Measurements from ENCODE around the gene HOXD12. TPM values are rescaled to one million over a fixed set of nuclear protein-coding genes. Genes with fewer than 3 reads are reported as not detected.

The HOXD12 gene
- polyA plus RNA-seq, 1 donor from 2014 or later = not detected

GRCh38 chr2:176130147-176130956 is 30.8 kb downstream of the HOXD12 start:
- TF ChIP-seq TAF1 (IDR thresholded peaks at IDR 0.05; ENCODE audit: low read depth) = no peak
- peak; percentile 32 for TF ChIP-seq EP300 (conservative IDR thresholded peaks at IDR 0.05; ENCODE audit: poor library complexity, severe bottlenecking)
- TF ChIP-seq REST (IDR thresholded peaks at IDR 0.05; ENCODE audit: borderline replicate concordance) = no peak
- peak; percentile 63 for TF ChIP-seq EZH2 (IDR thresholded peaks at IDR 0.05; ENCODE audit: borderline replicate concordance, insufficient read depth, low read length, poor library complexity, severe bottlenecking)
- TF ChIP-seq CTCF (IDR thresholded peaks at IDR 0.05; ENCODE audit: poor library complexity, severe bottlenecking) = no peak
- TF ChIP-seq SMC3 (conservative IDR thresholded peaks at IDR 0.05; ENCODE audit: poor library complexity) = peak; percentile 55
- TF ChIP-seq POLR2AphosphoS5 (IDR thresholded peaks at IDR 0.05) = no peak
- peak; percentile 46 for TF ChIP-seq MXI1 (conservative IDR thresholded peaks at IDR 0.05; ENCODE audit: poor library complexity, severe bottlenecking)
- peak; percentile 41 for TF ChIP-seq RAD21 (conservative IDR thresholded peaks at IDR 0.05)
- no peaks in the 10 kb centered on the region for H3K36me3 ChIP-seq (ENCODE audit: insufficient read depth, low read length)
- H3K9me2 ChIP-seq (ENCODE audit: insufficient read depth, low read length) = no peaks in the 10 kb centered on the region
- no peak overlapping the region for H3K27ac ChIP-seq (ENCODE audit: low read length)
- no peaks in the 10 kb centered on the region for H3K79me2 ChIP-seq (replicated peaks; ENCODE audit: insufficient read depth, low read length)
- H3F3A ChIP-seq (ENCODE audit: insufficient read depth, low read length, poor library complexity, severe bottlenecking) = no peaks in the 10 kb centered on the region
- peak overlapping the region; percentile 58 for H3K4me3 ChIP-seq (ENCODE audit: low read length)
- no peaks in the 10 kb centered on the region for H3K9me3 ChIP-seq (ENCODE audit: low read length)
- no peaks in the 10 kb centered on the region for H4K20me1 ChIP-seq (ENCODE audit: insufficient read depth)
- H3K4me2 ChIP-seq (ENCODE audit: low read length) = no peak overlapping the region
- H3K9ac ChIP-seq (ENCODE audit: low read length) = no peak overlapping the region
- H2AFZ ChIP-seq (ENCODE audit: low read depth, low read length) = no peak overlapping the region
- H3K27me3 ChIP-seq (ENCODE audit: insufficient read depth, low read depth, low read length) = peaks cover 97% of the 10 kb centered on the region

- H3K27me3 ChIP-seq (ENCODE audit: insufficient read depth, low read depth, low read length) = peaks cover 97% of the 10 kb centered on the region
- no peaks in the 10 kb centered on the region for H4K20me1 ChIP-seq (ENCODE audit: insufficient read depth)
- H3K79me2 ChIP-seq (replicated peaks; ENCODE audit: insufficient read depth, low read length) = no peaks in the 10 kb centered on the region
- no peak overlapping the region for H3K27ac ChIP-seq (ENCODE audit: low read length)
- no peaks in the 10 kb centered on the region for H3K36me3 ChIP-seq (ENCODE audit: insufficient read depth, low read length)
- H2AFZ ChIP-seq (ENCODE audit: low read depth, low read length) = no peak overlapping the region
- H3K9ac ChIP-seq (ENCODE audit: low read length) = no peak overlapping the region
- no peaks in the 10 kb centered on the region for H3F3A ChIP-seq (ENCODE audit: insufficient read depth, low read length, poor library complexity, severe bottlenecking)
- H3K4me3 ChIP-seq (ENCODE audit: low read length) = peak overlapping the region; percentile 58
- H3K4me2 ChIP-seq (ENCODE audit: low read length) = no peak overlapping the region
- no peaks in the 10 kb centered on the region for H3K9me2 ChIP-seq (ENCODE audit: insufficient read depth, low read length)
- no peaks in the 10 kb centered on the region for H3K9me3 ChIP-seq (ENCODE audit: low read length)
- TF ChIP-seq MXI1 (conservative IDR thresholded peaks at IDR 0.05; ENCODE audit: poor library complexity, severe bottlenecking) = no peak
- no peak for TF ChIP-seq CTCF (IDR thresholded peaks at IDR 0.05; ENCODE audit: poor library complexity, severe bottlenecking)
- TF ChIP-seq POLR2AphosphoS5 (IDR thresholded peaks at IDR 0.05) = peak; percentile 51
- TF ChIP-seq TAF1 (IDR thresholded peaks at IDR 0.05; ENCODE audit: low read depth) = no peak
These were observed 31.6 kb downstream of the HOXD12 start for GRCh38 chr2:176130957-176131847.

All from neural cell (in vitro differentiated cells).